Hepatocyte (in vitro differentiated cells): ENCODE data around the gene CHRNB1. TPM values are rescaled to one million over a fixed set of nuclear protein-coding genes. Genes with fewer than 3 reads are reported as not detected.

ENCODE experiments used
- DNase-seq: peaks from one replicate; pipeline ENCODE4 v3.0.0-alpha.2; 2016; ENCODE audit warnings: low spot score
- H2AFZ ChIP-seq: fragments of 200-600 bp; sonication (generic); 2 replicates; pipeline ENCODE4 v1.6.0; 2016; ENCODE audit warnings: antibody characterized with exemption, mild to moderate bottlenecking
- H3K27ac ChIP-seq: fragments of 200-600 bp; sonication (generic); 2 replicates; pipeline ENCODE4 v1.5.1; 2016; ENCODE audit warnings: mild to moderate bottlenecking
- H3K27me3 ChIP-seq: fragments of 200-600 bp; sonication (generic); 2 replicates; pipeline ENCODE4 v1.6.1; 2016
- H3K36me3 ChIP-seq: fragments of 200-600 bp; sonication (generic); replicated peaks from 2 replicates; pipeline ENCODE4 v1.5.1; 2016; ENCODE audit warnings: low read depth; ENCODE audit not compliant: insufficient read depth
- H3K4me1 ChIP-seq: fragments of 200-600 bp; sonication (generic); 2 replicates; pipeline ENCODE4 v1.5.1; 2016; ENCODE audit warnings: mild to moderate bottlenecking, moderate library complexity; ENCODE audit not compliant: insufficient read depth
- H3K4me2 ChIP-seq: fragments of 200-600 bp; sonication (generic); 2 replicates; pipeline ENCODE4 v1.6.0; 2016
- H3K4me3 ChIP-seq: fragments of 200-600 bp; sonication (generic); 2 replicates; pipeline ENCODE4 v1.5.1; 2016; ENCODE audit warnings: mild to moderate bottlenecking
- H3K79me2 ChIP-seq: fragments of 200-600 bp; sonication (generic); 2 replicates; pipeline ENCODE4 v1.6.0; 2017; ENCODE audit warnings: mild to moderate bottlenecking
- H3K9me2 ChIP-seq: fragments of 200-600 bp; sonication (generic); replicated peaks from 2 replicates; pipeline ENCODE4 v1.6.0; 2017; ENCODE audit warnings: mild to moderate bottlenecking; ENCODE audit not compliant: insufficient read depth
- H3K9me3 ChIP-seq: fragments of 200-600 bp; sonication (generic); 2 replicates; pipeline ENCODE4 v1.5.1; 2016; ENCODE audit warnings: low read depth, mild to moderate bottlenecking
- H4K20me1 ChIP-seq: fragments of 200-600 bp; sonication (generic); 2 replicates; pipeline ENCODE4 v1.6.0; 2016; ENCODE audit warnings: mild to moderate bottlenecking; ENCODE audit not compliant: insufficient read depth, poor library complexity, severe bottlenecking
- EZH2 ChIP-seq: fragments of 200-600 bp; sonication (generic); IDR thresholded peaks from 2 replicates; pipeline ENCODE4 v1.6.1; 2016; ENCODE audit warnings: antibody characterized with exemption, mild to moderate bottlenecking, borderline replicate concordance
- EZH2phosphoT487 ChIP-seq: fragments of 200-600 bp; sonication (generic); IDR thresholded peaks from one replicate; pipeline ENCODE4 v1.6.1; 2018; ENCODE audit warnings: antibody characterized with exemption, mild to moderate bottlenecking, low read depth, moderate library complexity; ENCODE audit not compliant: unreplicated experiment, severe bottlenecking
- WGBS: methylation state at CpG from one replicate; pipeline ENCODE4 v1.1.6; 2016; ENCODE audit warnings: low lambda C conversion rate; ENCODE audit errors: missing lambda C conversion rate; 5-methylcytosine and 5-hydroxymethylcytosine counted together
- polyA plus RNA-seq: library from polyadenylated mRNA; unstranded; fragments of >200 nt; fragmentation: Nextera tagmentation; extraction: Ambion mirVana; gene quantifications from 2 replicates; pipeline ENCODE4 v1.2.1, GENCODE V29; 2016
- total RNA-seq: library from RNA; depleted of rRNA; stranded (reverse); fragments of >200 nt; gene quantifications from 2 replicates; pipeline ENCODE4 v1.2.3, GENCODE V29; 2014
- TF ChIP-seq, protein P1 (sequence below): fragments of 200-600 bp; sonication (generic); IDR thresholded peaks from 2 replicates; pipeline ENCODE4 v1.5.1; 2016; ENCODE audit warnings: antibody characterized with exemption, mild to moderate bottlenecking; ENCODE audit not compliant: poor library complexity

The CHRNB1 gene
- total and polyA plus RNA-seq, 2 experiments from 2014 or later: 10.9 to 17.5 TPM

DNA sequence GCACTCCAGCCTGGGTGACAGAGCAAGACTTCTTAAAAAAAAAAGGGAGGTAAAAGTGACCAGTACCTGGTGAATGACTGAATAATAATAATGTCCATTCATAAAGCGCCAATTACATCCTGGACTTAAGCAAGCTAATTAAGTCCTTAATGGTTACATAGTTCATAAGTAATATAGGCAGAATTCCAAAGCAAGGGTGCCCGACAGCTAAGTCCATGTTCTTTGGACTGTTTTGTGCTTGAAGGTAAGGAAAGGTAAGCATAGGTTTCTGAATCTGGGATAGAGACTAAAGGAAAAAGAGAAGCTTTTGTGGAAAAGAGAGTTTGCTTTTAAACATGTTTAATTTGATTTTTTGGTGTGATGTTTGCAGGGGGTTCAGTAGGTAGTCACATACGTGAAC, 49.1 kb downstream of the CHRNB1 start:
- Histone ChIP-seq H3K9me3 (no peaks in the 10 kb centered on the region), H2AFZ (no peak overlapping the region), H3K4me2 (no peak overlapping the region), H3K36me3 (no peaks in the 10 kb centered on the region), H3K27me3 (no peaks in the 10 kb centered on the region), H3K27ac (no peak overlapping the region), H3K79me2 (peaks cover 82% of the 10 kb centered on the region), H3K9me2 (no peaks in the 10 kb centered on the region), H4K20me1 (peaks cover 76% of the 10 kb centered on the region), H3K4me3 (no peak overlapping the region), H3K4me1 (peaks cover 14% of the 10 kb centered on the region)
- WGBS: 95% methylated on average over 3 of the region's 3 CpGs
- TF ChIP-seq, protein P1, sequence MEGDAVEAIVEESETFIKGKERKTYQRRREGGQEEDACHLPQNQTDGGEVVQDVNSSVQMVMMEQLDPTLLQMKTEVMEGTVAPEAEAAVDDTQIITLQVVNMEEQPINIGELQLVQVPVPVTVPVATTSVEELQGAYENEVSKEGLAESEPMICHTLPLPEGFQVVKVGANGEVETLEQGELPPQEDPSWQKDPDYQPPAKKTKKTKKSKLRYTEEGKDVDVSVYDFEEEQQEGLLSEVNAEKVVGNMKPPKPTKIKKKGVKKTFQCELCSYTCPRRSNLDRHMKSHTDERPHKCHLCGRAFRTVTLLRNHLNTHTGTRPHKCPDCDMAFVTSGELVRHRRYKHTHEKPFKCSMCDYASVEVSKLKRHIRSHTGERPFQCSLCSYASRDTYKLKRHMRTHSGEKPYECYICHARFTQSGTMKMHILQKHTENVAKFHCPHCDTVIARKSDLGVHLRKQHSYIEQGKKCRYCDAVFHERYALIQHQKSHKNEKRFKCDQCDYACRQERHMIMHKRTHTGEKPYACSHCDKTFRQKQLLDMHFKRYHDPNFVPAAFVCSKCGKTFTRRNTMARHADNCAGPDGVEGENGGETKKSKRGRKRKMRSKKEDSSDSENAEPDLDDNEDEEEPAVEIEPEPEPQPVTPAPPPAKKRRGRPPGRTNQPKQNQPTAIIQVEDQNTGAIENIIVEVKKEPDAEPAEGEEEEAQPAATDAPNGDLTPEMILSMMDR: no peak
- no peak for TF ChIP-seq EZH2
- TF ChIP-seq EZH2phosphoT487: no peak
- DNase-seq: no peak

GRCh38 chr17:7495906-7496434, 51.1 kb downstream of the CHRNB1 start:
- TF ChIP-seq, protein P1: no peak
- TF ChIP-seq EZH2 (no peak), EZH2phosphoT487 (no peak)
- no peaks in the 10 kb centered on the region for H3K9me3 ChIP-seq
- no peak overlapping the region for H2AFZ ChIP-seq
- H3K27me3 ChIP-seq: no peaks in the 10 kb centered on the region
- no peak overlapping the region for H3K27ac ChIP-seq
- peaks cover 55% of the 10 kb centered on the region for H4K20me1 ChIP-seq
- no peak for DNase-seq
- WGBS: 94% methylated on average over 12 of the region's 12 CpGs
- peaks cover 4% of the 10 kb centered on the region for H3K36me3 ChIP-seq
- H3K9me2 ChIP-seq: no peaks in the 10 kb centered on the region
- no peak overlapping the region for H3K4me3 ChIP-seq
- peaks cover 6% of the 10 kb centered on the region for H3K4me1 ChIP-seq
- peaks cover 67% of the 10 kb centered on the region for H3K79me2 ChIP-seq
- no peak overlapping the region for H3K4me2 ChIP-seq

DNA sequence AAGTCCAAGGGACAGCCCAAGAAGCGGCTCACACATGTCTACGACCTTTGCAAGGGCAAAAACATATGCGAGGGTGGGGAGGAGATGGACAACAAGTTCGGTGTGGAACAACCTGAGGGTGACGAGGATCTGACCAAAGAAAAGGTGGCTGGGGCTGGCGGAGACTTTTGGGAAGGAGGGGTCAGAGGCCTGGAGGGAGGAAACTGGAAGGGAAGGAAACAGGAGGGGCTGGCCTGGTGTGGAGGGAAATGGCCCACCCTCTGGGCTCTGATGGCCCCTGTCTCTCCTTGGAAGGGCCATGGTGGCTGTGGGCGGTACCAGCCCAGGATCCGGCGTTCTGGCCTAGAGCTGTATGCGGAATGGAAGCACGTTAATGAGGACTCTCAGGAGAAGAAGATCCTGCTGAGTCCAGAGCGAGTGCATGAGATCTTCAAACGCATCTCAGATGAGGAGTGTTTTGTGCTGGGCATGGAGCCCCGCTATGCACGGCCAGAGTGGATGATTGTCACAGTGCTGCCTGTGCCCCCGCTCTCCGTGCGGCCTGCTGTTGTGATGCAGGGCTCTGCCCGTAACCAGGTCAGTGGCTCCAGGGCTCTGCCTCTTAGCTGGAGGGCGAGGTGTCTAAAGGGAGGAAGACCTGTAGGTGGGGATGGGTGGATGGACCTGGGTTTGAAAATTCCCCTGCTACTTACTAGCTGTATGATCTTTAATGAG, 51.8 kb downstream of the CHRNB1 start:
- no peak overlapping the region for H3K4me3 ChIP-seq
- H3K27me3 ChIP-seq: no peaks in the 10 kb centered on the region
- H3K79me2 ChIP-seq: peaks cover 60% of the 10 kb centered on the region
- H2AFZ ChIP-seq: no peak overlapping the region
- H4K20me1 ChIP-seq: peaks cover 49% of the 10 kb centered on the region
- H3K27ac ChIP-seq: no peak overlapping the region
- no peaks in the 10 kb centered on the region for H3K9me2 ChIP-seq
- DNase-seq: no peak
- H3K9me3 ChIP-seq: no peaks in the 10 kb centered on the region
- H3K4me1 ChIP-seq: peaks cover 6% of the 10 kb centered on the region
- WGBS: 97% methylated on average over 20 of the region's 20 CpGs
- H3K4me2 ChIP-seq: no peak overlapping the region
- H3K36me3 ChIP-seq: peaks cover 4% of the 10 kb centered on the region
- TF ChIP-seq EZH2 (no peak), EZH2phosphoT487 (no peak)
- TF ChIP-seq, protein P1: no peak
